Measurements from ENCODE around the gene ADAMTS6. TPM values are rescaled to one million over a fixed set of nuclear protein-coding genes. Genes with fewer than 3 reads are reported as not detected.

Gene ADAMTS6
- total and polyA plus RNA-seq, 2 of the 13 experiments (the other 11 are each of a cell fraction or from before 2014, with no cell fraction given) = 3.1 to 8.2 TPM

DNA sequence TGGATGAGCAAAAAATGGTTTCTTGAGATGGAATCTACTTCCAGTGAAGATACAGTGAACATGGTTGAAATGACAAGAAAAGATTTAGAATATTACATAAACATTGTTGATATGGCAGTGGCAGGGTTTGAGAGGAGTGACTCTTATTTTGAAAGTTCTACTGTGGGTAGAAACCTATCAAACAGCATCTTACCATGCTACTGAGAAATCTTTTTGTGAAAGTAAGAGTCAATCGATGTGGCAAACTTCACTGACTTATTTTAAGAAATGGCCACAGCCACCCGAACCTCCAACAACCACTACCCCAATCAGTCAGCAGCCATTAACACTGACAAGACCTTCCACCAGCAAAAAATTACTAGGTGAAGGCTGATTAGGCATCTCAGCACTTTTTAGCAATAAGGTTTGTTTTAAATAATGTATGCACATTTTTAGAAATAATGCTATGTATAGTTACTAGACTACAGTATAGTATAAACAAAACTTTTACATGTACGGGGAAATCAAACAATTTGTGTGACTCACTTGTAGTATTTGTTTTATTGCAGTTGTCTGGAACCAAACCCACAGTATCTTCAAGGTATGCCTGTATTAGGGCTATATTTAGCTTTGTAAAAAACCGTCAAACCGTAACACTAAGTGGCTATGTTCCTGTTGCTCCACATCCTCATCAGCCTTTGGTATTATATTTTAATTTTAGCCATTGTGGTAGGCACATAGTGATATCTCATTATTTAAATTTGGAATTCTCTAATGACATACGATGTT lies 30.6 kb upstream of the ADAMTS6 start (continued):
- TF ChIP-seq, protein P1, sequence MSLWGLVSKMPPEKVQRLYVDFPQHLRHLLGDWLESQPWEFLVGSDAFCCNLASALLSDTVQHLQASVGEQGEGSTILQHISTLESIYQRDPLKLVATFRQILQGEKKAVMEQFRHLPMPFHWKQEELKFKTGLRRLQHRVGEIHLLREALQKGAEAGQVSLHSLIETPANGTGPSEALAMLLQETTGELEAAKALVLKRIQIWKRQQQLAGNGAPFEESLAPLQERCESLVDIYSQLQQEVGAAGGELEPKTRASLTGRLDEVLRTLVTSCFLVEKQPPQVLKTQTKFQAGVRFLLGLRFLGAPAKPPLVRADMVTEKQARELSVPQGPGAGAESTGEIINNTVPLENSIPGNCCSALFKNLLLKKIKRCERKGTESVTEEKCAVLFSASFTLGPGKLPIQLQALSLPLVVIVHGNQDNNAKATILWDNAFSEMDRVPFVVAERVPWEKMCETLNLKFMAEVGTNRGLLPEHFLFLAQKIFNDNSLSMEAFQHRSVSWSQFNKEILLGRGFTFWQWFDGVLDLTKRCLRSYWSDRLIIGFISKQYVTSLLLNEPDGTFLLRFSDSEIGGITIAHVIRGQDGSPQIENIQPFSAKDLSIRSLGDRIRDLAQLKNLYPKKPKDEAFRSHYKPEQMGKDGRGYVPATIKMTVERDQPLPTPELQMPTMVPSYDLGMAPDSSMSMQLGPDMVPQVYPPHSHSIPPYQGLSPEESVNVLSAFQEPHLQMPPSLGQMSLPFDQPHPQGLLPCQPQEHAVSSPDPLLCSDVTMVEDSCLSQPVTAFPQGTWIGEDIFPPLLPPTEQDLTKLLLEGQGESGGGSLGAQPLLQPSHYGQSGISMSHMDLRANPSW (CRISPR knock-in tag; IDR thresholded peaks at IDR 0.05; ENCODE audit: borderline replicate concordance) = no peak
- no peak for TF ChIP-seq ZBTB8A (CRISPR knock-in tag; IDR thresholded peaks at IDR 0.05; ENCODE audit: borderline replicate concordance, low read depth)

DNA sequence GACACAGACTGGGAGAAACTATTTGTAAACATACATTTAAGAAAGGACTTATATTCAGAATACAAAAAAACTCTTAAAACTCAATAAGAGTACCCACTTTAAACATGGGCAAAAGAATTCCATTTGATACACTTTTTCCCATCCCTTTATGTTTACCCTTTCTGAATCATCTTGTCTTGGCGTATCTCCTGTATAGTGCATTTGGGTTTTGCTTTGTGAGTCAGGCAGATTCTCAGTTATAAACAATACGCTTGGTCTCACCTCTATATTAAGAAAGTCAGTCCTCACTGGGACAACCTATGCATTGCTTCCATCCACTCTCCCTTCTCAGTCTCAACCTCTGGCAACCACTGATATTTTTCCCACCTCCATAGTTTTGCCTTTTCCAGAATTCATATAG lies 27.3 kb upstream of the ADAMTS6 start:
- H3K79me2 ChIP-seq (ENCODE audit: insufficient read depth, low read length) = no peaks in the 10 kb centered on the region
- H3K36me3 ChIP-seq (replicated peaks in 1 of 2; ENCODE audit: control insufficient read depth in 1 of 2, insufficient read depth in 2 of 2, low read length in 2 of 2) = no peaks in the 10 kb centered on the region
- H3K4me1 ChIP-seq (ENCODE audit: insufficient read depth, low read length) = no peaks in the 10 kb centered on the region
- POLR2A ChIA-PET = no interaction called here
- no peak for ATAC-seq
- no peak overlapping the region for H3K27ac ChIP-seq (ENCODE audit: extremely low read length, insufficient read depth, low read length)
- H3K9ac ChIP-seq (ENCODE audit: insufficient read depth, low read depth, low read length) = no peak overlapping the region
- no TSS peak for BruUV-seq (replicated peaks)
- no peaks in the 10 kb centered on the region for H4K20me1 ChIP-seq (ENCODE audit: insufficient read depth, low read length)
- 100% methylated on average over 2 of the region's 2 CpGs for WGBS (ENCODE audit: low lambda C conversion rate)
- H3K9me3 ChIP-seq (ENCODE audit: low read length) = no peaks in the 10 kb centered on the region
- CTCF ChIA-PET (ENCODE audit: low intra/inter-chr PET ratio, low total read pairs) = no interaction called here
- in situ Hi-C loops (cut with HindIII; ENCODE audit: extremely low pct_ligation_motif_present, low pct_unique_long_range_greater_than_20kb) = no loop called here
- H2AFZ ChIP-seq (ENCODE audit: low read length) = no peak overlapping the region
- FAIRE-seq = no peak
- no peaks in the 10 kb centered on the region for H3K27me3 ChIP-seq (ENCODE audit: control insufficient read depth in 1 of 2, insufficient read depth in 2 of 2, low read length in 2 of 2)
- intact Hi-C loops (cut with micrococcal nuclease; ENCODE audit: unreplicated experiment) = no loop called here
- H3K4me3 ChIP-seq (replicated peaks in 1 of 3; ENCODE audit: insufficient read depth in 1 of 3, low read depth in 2 of 3, low read length in 3 of 3) = no peak overlapping the region
- no peak for DNase-seq (ENCODE audit: low spot score)
- H3K4me2 ChIP-seq (ENCODE audit: low read depth, low read length) = no peak overlapping the region
- TF ChIP-seq HOXA7 (CRISPR knock-in tag; IDR thresholded peaks at IDR 0.05) (no peak), SAFB2 (CRISPR knock-in tag; IDR thresholded peaks at IDR 0.05; ENCODE audit: borderline replicate concordance, low read depth) (no peak), BHLHE40 (IDR thresholded peaks at IDR 0.05; ENCODE audit: low read length) (no peak), MEIS1 (CRISPR knock-in tag; IDR thresholded peaks at IDR 0.05; ENCODE audit: borderline replicate concordance) (no peak), NKX3-1 (CRISPR knock-in tag; IDR thresholded peaks at IDR 0.05) (no peak), ZNF30 (CRISPR knock-in tag; IDR thresholded peaks at IDR 0.05) (no peak)
- TF ChIP-seq, protein P2, sequence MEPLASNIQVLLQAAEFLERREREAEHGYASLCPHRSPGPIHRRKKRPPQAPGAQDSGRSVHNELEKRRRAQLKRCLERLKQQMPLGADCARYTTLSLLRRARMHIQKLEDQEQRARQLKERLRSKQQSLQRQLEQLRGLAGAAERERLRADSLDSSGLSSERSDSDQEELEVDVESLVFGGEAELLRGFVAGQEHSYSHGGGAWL (CRISPR knock-in tag; IDR thresholded peaks at IDR 0.05) = no peak
- TF ChIP-seq, protein P3, sequence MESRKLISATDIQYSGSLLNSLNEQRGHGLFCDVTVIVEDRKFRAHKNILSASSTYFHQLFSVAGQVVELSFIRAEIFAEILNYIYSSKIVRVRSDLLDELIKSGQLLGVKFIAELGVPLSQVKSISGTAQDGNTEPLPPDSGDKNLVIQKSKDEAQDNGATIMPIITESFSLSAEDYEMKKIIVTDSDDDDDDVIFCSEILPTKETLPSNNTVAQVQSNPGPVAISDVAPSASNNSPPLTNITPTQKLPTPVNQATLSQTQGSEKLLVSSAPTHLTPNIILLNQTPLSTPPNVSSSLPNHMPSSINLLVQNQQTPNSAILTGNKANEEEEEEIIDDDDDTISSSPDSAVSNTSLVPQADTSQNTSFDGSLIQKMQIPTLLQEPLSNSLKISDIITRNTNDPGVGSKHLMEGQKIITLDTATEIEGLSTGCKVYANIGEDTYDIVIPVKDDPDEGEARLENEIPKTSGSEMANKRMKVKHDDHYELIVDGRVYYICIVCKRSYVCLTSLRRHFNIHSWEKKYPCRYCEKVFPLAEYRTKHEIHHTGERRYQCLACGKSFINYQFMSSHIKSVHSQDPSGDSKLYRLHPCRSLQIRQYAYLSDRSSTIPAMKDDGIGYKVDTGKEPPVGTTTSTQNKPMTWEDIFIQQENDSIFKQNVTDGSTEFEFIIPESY (CRISPR knock-in tag; IDR thresholded peaks at IDR 0.05) = no peak
- TF ChIP-seq, protein P4, sequence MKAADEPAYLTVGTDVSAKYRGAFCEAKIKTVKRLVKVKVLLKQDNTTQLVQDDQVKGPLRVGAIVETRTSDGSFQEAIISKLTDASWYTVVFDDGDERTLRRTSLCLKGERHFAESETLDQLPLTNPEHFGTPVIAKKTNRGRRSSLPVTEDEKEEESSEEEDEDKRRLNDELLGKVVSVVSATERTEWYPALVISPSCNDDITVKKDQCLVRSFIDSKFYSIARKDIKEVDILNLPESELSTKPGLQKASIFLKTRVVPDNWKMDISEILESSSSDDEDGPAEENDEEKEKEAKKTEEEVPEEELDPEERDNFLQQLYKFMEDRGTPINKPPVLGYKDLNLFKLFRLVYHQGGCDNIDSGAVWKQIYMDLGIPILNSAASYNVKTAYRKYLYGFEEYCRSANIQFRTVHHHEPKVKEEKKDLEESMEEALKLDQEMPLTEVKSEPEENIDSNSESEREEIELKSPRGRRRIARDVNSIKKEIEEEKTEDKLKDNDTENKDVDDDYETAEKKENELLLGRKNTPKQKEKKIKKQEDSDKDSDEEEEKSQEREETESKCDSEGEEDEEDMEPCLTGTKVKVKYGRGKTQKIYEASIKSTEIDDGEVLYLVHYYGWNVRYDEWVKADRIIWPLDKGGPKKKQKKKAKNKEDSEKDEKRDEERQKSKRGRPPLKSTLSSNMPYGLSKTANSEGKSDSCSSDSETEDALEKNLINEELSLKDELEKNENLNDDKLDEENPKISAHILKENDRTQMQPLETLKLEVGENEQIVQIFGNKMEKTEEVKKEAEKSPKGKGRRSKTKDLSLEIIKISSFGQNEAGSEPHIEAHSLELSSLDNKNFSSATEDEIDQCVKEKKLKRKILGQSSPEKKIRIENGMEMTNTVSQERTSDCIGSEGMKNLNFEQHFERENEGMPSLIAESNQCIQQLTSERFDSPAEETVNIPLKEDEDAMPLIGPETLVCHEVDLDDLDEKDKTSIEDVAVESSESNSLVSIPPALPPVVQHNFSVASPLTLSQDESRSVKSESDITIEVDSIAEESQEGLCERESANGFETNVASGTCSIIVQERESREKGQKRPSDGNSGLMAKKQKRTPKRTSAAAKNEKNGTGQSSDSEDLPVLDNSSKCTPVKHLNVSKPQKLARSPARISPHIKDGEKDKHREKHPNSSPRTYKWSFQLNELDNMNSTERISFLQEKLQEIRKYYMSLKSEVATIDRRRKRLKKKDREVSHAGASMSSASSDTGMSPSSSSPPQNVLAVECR (CRISPR knock-in tag; IDR thresholded peaks at IDR 0.05; ENCODE audit: borderline replicate concordance) = no peak
- TF ChIP-seq, protein P5, sequence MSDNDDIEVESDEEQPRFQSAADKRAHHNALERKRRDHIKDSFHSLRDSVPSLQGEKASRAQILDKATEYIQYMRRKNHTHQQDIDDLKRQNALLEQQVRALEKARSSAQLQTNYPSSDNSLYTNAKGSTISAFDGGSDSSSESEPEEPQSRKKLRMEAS (IDR thresholded peaks at IDR 0.05) = no peak
